Measurements from ENCODE around the gene DISP2.

Gene DISP2

GRCh38 chr15:40333922-40334492, 24.0 kb upstream of the DISP2 start:
- peaks cover 31% of the 10 kb centered on the region for H3K4me1 ChIP-seq (ENCODE audit: insufficient read depth, low read length)
- peak; percentile 49 for DNase-seq

DNA sequence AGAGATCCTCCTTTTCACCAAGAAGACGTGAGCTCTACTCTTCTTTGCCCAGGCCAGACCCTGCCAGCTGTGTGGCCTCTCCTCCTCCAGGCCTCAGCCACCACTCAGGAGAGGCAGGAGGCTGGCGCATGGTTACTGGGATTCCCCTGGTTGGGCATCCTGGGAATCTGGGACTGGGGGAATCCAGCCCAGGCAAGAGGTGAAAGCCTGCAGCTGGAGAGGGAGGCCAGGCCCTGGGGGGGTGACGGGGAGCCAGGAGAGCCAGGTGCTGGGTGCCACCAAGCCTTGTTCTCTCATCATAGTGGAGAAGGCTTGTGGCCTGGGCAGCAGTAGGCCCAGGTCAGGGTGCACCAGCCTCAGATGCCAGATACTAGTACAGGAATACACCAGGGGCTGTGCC, 23.5 kb upstream of the DISP2 start:
- Histone ChIP-seq H3K4me2 (ENCODE audit: insufficient read depth, low read length) (peak overlapping the region; percentile 44), H3K27me3 (ENCODE audit: insufficient read depth, low read length, poor library complexity) (no peaks in the 10 kb centered on the region), H3K9ac (ENCODE audit: low read depth, low read length) (peak overlapping the region; percentile 24), H3K79me2 (ENCODE audit: insufficient read depth, low read length) (no peaks in the 10 kb centered on the region), H3K36me3 (ENCODE audit: insufficient read depth, low read length) (no peaks in the 10 kb centered on the region), H3K4me3 (ENCODE audit: low read depth in 1 of 2, low read length in 2 of 2) (no peak overlapping the region), H2AFZ (ENCODE audit: low read depth, low read length) (no peak overlapping the region), H3K9me3 (ENCODE audit: insufficient read depth, low read length, severe bottlenecking) (no peaks in the 10 kb centered on the region), H4K20me1 (ENCODE audit: insufficient read depth, low read length) (no peaks in the 10 kb centered on the region), H3K4me1 (ENCODE audit: insufficient read depth, low read length) (peaks cover 31% of the 10 kb centered on the region), H3K27ac (ENCODE audit: low read length) (peak overlapping the region; percentile 70)
- no peak for ATAC-seq (ENCODE audit: insufficient read depth, low read depth)
- no peak for DNase-seq
- TF ChIP-seq, protein P1, sequence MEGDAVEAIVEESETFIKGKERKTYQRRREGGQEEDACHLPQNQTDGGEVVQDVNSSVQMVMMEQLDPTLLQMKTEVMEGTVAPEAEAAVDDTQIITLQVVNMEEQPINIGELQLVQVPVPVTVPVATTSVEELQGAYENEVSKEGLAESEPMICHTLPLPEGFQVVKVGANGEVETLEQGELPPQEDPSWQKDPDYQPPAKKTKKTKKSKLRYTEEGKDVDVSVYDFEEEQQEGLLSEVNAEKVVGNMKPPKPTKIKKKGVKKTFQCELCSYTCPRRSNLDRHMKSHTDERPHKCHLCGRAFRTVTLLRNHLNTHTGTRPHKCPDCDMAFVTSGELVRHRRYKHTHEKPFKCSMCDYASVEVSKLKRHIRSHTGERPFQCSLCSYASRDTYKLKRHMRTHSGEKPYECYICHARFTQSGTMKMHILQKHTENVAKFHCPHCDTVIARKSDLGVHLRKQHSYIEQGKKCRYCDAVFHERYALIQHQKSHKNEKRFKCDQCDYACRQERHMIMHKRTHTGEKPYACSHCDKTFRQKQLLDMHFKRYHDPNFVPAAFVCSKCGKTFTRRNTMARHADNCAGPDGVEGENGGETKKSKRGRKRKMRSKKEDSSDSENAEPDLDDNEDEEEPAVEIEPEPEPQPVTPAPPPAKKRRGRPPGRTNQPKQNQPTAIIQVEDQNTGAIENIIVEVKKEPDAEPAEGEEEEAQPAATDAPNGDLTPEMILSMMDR (IDR thresholded peaks at IDR 0.05; ENCODE audit: borderline replicate concordance, extremely low read depth, low read length, poor library complexity, severe bottlenecking), result no peak
- no peak for TF ChIP-seq EZH2 (IDR thresholded peaks at IDR 0.05; ENCODE audit: borderline replicate concordance, low read depth, low read length, severe bottlenecking)

More at GRCh38 chr15:40333922-40334492, 24.0 kb upstream of the DISP2 start:
- TF ChIP-seq EZH2 (IDR thresholded peaks at IDR 0.05; ENCODE audit: borderline replicate concordance, low read depth, low read length, severe bottlenecking), result no peak
- TF ChIP-seq, protein P1 (IDR thresholded peaks at IDR 0.05; ENCODE audit: borderline replicate concordance, extremely low read depth, low read length, poor library complexity, severe bottlenecking), result no peak
- H3K9me3 ChIP-seq (ENCODE audit: insufficient read depth, low read length, severe bottlenecking), result no peaks in the 10 kb centered on the region
- H2AFZ ChIP-seq (ENCODE audit: low read depth, low read length), result peak overlapping the region; percentile 31
- H3K79me2 ChIP-seq (ENCODE audit: insufficient read depth, low read length), result no peaks in the 10 kb centered on the region
- peak; percentile 35 for ATAC-seq (ENCODE audit: insufficient read depth, low read depth)
- peak overlapping the region; percentile 24 for H3K9ac ChIP-seq (ENCODE audit: low read depth, low read length)
- H3K4me2 ChIP-seq (ENCODE audit: insufficient read depth, low read length), result peak overlapping the region; percentile 44
- H4K20me1 ChIP-seq (ENCODE audit: insufficient read depth, low read length), result no peaks in the 10 kb centered on the region
- no peak overlapping the region for H3K4me3 ChIP-seq (ENCODE audit: low read depth in 1 of 2, low read length in 2 of 2)
- no peaks in the 10 kb centered on the region for H3K36me3 ChIP-seq (ENCODE audit: insufficient read depth, low read length)
- no peaks in the 10 kb centered on the region for H3K27me3 ChIP-seq (ENCODE audit: insufficient read depth, low read length, poor library complexity)
- H3K27ac ChIP-seq (ENCODE audit: low read length), result peak overlapping the region; percentile 70

DNA sequence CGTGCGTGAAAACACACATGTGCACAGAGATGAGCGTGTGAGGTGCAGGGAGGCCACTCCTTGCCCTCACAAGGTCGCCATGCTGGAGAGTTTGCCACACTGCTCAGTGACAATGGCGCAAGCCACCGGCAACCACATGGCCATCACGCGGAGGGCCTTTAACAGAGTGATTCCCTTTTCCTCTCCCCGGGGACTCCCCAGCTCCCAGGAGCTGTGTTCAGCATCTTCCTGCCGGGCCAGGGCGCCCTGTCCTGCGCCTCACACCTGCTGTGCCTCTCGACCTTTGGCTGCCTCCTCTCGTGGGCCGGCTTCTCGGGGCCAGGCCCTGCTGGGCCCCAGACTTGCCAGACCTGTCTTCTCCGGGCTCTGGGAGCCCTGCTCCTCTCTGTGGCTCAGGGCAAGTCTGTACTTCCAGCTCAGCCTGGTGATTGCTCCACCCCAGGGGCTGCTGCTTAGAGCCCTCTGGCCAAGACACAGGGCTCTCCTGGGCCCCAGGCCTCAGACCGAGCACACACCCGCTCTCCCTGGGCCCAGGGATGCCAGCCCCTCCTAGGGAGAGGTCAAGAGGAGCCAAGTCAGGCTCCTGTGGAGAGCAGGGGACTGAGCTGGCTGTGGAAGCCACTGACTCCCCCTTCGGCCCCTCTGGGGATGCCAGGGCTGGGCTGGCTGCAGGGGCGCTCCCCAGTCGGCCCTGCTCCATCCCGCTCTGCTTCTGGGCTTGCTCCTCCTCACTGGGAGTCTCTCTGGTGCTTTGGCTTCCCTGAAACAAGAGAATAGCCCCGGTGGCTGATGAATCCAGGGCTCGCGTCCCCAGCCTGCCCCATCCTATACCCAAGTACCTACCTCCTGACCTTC, 22.9 kb upstream of the DISP2 start:
- Histone ChIP-seq H3K4me2 (ENCODE audit: insufficient read depth, low read length) (0 out of 2 replicates have a peak overlapping the region, but pooled peaks have one; percentile 44), H4K20me1 (ENCODE audit: insufficient read depth, low read length) (no peaks in the 10 kb centered on the region), H3K27ac (ENCODE audit: low read length) (peak overlapping the region; percentile 26; the same call in 1 of the 2 replicates), H3K9me3 (ENCODE audit: insufficient read depth, low read length, severe bottlenecking) (no peaks in the 10 kb centered on the region), H3K4me3 (ENCODE audit: low read depth in 1 of 2, low read length in 2 of 2) (no peak overlapping the region), H2AFZ (ENCODE audit: low read depth, low read length) (no peak overlapping the region), H3K4me1 (ENCODE audit: insufficient read depth, low read length) (peaks cover 31% of the 10 kb centered on the region), H3K9ac (ENCODE audit: low read depth, low read length) (no peak overlapping the region), H3K79me2 (ENCODE audit: insufficient read depth, low read length) (no peaks in the 10 kb centered on the region), H3K36me3 (ENCODE audit: insufficient read depth, low read length) (no peaks in the 10 kb centered on the region), H3K27me3 (ENCODE audit: insufficient read depth, low read length, poor library complexity) (no peaks in the 10 kb centered on the region)
- no peak for TF ChIP-seq EZH2 (IDR thresholded peaks at IDR 0.05; ENCODE audit: borderline replicate concordance, low read depth, low read length, severe bottlenecking)
- TF ChIP-seq, protein P1 (IDR thresholded peaks at IDR 0.05; ENCODE audit: borderline replicate concordance, extremely low read depth, low read length, poor library complexity, severe bottlenecking), result no peak
- no peak for DNase-seq
- no peak for ATAC-seq (ENCODE audit: insufficient read depth, low read depth)
